Immature natural killer cell (primary cell): ENCODE measurements around the gene GGCT. TPM values are rescaled to one million over a fixed set of nuclear protein-coding genes. Genes with fewer than 3 reads are reported as not detected.
A peak's percentile ranks its signal among the peaks of the same experiment; 100 is the strongest.
"Not testable (repeated sequence)": the region's sequence is repeated elsewhere in the genome, so short reads cannot be mapped to it uniquely, and the experiment has no call there.

Experiments
- DNase-seq, 3 donors: peaks; one replicate each; pipeline ENCODE4 v3.0.0; 2022; ENCODE audit warnings: mixed read lengths in 1 of 3
- H3K27ac Mint-ChIP-seq, 6 donors: one replicate each; pipeline ENCODE4 v1.8.0; 2020; ENCODE audit warnings: mixed read lengths in 6 of 6, mild to moderate bottlenecking in 5 of 6, inconsistent platforms in 4 of 6, moderate library complexity in 3 of 6
- H3K27me3 Mint-ChIP-seq, 3 donors: one replicate each; pipeline ENCODE4 v1.8.0; 2020 to 2021; ENCODE audit warnings: low read depth in 3 of 3, mild to moderate bottlenecking in 3 of 3, mixed read lengths in 3 of 3, moderate library complexity in 3 of 3, inconsistent platforms in 1 of 3
- H3K36me3 Mint-ChIP-seq, 3 donors: one replicate each; pipeline ENCODE4 v1.8.0; 2020; ENCODE audit warnings: mixed read lengths in 3 of 3, inconsistent platforms in 2 of 3, mild to moderate bottlenecking in 2 of 3
- H3K4me1 Mint-ChIP-seq, 2 donors: one replicate each; pipeline ENCODE4 v1.8.0; 2020; ENCODE audit warnings: inconsistent platforms in 2 of 2, mild to moderate bottlenecking in 2 of 2, mixed read lengths in 2 of 2, moderate library complexity in 1 of 2
- H3K4me3 Mint-ChIP-seq, 5 donors: one replicate each; pipeline ENCODE4 v1.8.0; 2020; ENCODE audit warnings: mild to moderate bottlenecking in 5 of 5, mixed read lengths in 5 of 5, inconsistent platforms in 3 of 5, moderate library complexity in 3 of 5
- H3K9me3 Mint-ChIP-seq, 6 donors: one replicate each; pipeline ENCODE4 v1.8.0; 2020; ENCODE audit warnings: mild to moderate bottlenecking in 6 of 6, mixed read lengths in 6 of 6, inconsistent platforms in 4 of 6, moderate library complexity in 3 of 6
- polyA plus RNA-seq, 3 donors: library from polyadenylated mRNA; unstranded; fragments of 300-500 nt; fragmentation: Illumina TruSeq; gene quantifications; one replicate each; pipeline ENCODE4 v1.2.3, GENCODE V29; 2021

Gene GGCT
- polyA plus RNA-seq, 3 donors from 2014 or later: 20.3 to 27.2 (median 25.3) TPM

DNA sequence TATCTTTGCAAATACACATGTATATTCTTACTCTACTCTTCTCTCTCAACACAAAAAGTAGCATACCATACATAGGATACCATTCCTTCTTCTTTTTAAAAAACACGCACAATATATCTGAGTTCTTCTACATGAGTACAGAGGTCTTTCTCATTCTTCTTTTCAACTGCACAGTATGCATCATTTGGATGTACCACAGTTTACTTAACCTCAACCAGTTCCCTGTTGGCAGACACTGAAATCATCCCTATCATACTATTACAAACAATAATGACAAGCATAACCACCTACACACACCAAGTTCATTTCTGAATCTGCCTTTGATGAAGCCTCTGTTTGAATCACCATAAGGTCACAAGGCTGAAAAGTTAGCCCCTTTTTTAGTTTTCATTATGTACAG, 25.7 kb upstream of the GGCT start:
- H3K4me3 Mint-ChIP-seq: no peak overlapping the region
- peaks cover 0 to 2% (median 0%) of the 10 kb centered on the region in 3 donors for H3K27me3 Mint-ChIP-seq
- no peaks in the 10 kb centered on the region for H3K9me3 Mint-ChIP-seq
- no peak overlapping the region for H3K27ac Mint-ChIP-seq
- no peak for DNase-seq
- peaks cover 0 to 15% (median 9%) of the 10 kb centered on the region in 3 donors for H3K36me3 Mint-ChIP-seq
- peaks cover 1 to 5% of the 10 kb centered on the region in 2 donors for H3K4me1 Mint-ChIP-seq

DNA sequence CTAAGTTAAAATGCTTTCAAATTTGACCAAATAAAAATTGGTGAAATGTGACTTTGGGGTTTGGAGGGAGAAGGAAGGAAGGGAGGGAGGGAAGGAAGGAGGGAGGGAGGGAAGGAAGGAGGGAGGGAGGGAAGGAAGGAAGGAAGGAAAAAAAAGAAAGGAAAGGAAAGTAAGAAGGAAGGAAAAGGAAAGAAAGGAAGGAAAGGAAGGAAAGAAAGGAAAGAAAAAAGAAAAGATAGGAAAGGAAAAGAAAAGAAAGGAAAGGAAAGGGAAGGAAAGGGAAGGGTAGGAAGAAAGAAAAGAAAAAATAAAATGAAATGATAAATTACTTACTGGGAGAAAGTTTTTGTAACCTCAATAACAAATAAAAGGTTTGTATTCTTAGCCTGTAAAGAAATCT, 24.1 kb upstream of the GGCT start:
- Mint-ChIP-seq H3K4me1 (peaks cover 14 to 17% of the 10 kb centered on the region in 2 donors), H3K36me3 (peaks cover 0 to 12% (median 6%) of the 10 kb centered on the region in 3 donors), H3K4me3 (no peak overlapping the region), H3K27me3 (peaks cover 0 to 2% (median 0%) of the 10 kb centered on the region in 3 donors), H3K9me3 (no peaks in the 10 kb centered on the region), H3K27ac (no peak overlapping the region)
- DNase-seq: no peak

DNA sequence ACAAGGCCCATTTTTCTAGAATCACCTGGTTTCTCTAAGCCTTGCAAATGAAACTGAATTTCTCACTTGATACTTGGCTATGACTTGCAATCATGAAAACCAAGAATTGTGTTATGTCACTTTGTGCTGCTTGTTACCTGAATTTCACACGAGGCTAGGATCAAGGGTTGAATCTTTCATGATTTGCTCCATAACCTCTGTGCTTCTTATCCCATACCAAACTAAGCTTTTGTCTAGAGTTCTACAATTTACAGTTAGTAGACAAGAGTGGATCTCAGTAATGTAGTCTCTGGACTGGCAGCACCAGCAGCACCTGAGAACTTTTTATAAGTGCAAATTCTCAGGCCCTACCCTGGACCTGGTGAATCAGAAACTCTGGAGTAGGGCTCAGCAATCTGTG, 22.7 kb upstream of the GGCT start:
- H3K27ac Mint-ChIP-seq, H3K4me3 Mint-ChIP-seq, DNase-seq, H3K27me3 Mint-ChIP-seq, H3K9me3 Mint-ChIP-seq: not testable (repeated sequence)
- Mint-ChIP-seq H3K4me1 (peaks cover 21% of the 10 kb centered on the region in 2 donors), H3K36me3 (peaks cover 0 to 17% (median 10%) of the 10 kb centered on the region in 3 donors)

DNA sequence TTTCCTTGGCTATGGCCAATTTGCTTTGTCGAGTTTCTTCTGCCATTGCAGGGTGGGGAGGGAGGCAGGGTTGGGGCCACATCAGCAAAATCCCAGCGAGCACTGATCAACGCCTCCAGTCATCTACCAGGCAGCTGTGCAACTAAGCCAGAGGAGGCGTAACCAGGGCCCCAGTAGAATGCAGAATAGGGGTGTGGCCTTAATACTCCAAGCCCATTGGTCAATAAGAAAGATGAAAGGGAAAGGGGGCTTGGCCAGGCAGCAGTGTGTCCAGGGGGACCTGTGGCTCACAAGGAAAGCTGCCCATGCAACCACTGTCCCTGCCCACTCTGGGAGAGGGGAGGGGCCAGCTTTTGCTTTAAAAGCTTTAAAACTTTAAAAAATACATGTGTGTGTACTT, 21.5 kb upstream of the GGCT start:
- peaks cover 0 to 14% (median 13%) of the 10 kb centered on the region in 3 donors for H3K36me3 Mint-ChIP-seq
- no peaks in the 10 kb centered on the region for H3K9me3 Mint-ChIP-seq
- H3K4me3 Mint-ChIP-seq: no peak overlapping the region
- no peak for DNase-seq
- H3K27ac Mint-ChIP-seq: no peak overlapping the region
- peaks cover 21% of the 10 kb centered on the region in 2 donors for H3K4me1 Mint-ChIP-seq
- H3K27me3 Mint-ChIP-seq: peaks cover 0 to 4% (median 2%) of the 10 kb centered on the region in 3 donors

DNA sequence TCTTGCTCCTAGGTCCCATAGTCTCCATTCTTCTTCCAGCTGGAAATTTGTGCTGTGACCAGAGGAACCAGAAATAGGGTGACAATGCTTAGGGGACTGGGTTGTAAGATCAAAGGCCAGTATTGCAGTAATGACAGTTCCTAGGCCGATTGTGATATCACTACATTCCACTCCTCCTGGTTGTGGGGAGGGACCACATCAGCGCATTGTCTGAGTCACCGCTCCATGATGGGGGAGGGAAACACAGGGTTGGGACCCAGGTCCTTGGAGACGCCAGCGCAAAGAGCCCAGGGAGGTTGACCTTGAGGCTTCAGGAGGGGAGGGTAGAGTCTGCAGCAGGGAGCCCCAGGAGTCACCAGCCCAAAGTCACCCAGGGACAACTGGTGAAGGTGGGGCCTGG, 20.8 kb upstream of the GGCT start:
- no peaks in the 10 kb centered on the region for H3K9me3 Mint-ChIP-seq
- H3K36me3 Mint-ChIP-seq: peaks cover 0 to 17% (median 13%) of the 10 kb centered on the region in 3 donors
- DNase-seq: no peak
- peak overlapping the region in 1 of 6 donors; percentile 76 for H3K27ac Mint-ChIP-seq
- H3K4me3 Mint-ChIP-seq: peak overlapping the region in 1 of 5 donors; percentile 11
- H3K4me1 Mint-ChIP-seq: peaks cover 21% of the 10 kb centered on the region in 2 donors
- H3K27me3 Mint-ChIP-seq: peaks cover 2 to 4% (median 3%) of the 10 kb centered on the region in 3 donors

DNA sequence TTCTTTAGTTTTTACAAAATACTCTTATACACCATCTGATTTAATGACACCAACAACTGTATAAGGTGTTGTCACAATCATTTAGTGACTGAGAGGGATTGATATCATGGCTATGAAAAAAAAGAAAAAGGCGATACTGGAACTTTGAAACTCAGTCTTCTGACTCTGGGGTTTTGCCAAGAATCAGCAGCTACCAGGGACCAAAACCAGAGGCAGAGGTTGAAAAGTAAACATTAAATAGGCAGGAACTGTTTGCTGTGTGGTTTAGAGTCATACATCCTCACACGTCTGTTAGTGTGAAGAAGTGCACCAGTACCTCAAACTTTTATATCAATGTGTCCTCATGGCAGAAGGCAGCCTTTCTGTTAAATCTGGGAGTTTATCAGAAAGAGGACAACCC, 19.9 kb upstream of the GGCT start:
- peaks cover 0 to 17% (median 13%) of the 10 kb centered on the region in 3 donors for H3K36me3 Mint-ChIP-seq
- peaks cover 2 to 4% (median 3%) of the 10 kb centered on the region in 3 donors for H3K27me3 Mint-ChIP-seq
- H3K4me1 Mint-ChIP-seq: peaks cover 21% of the 10 kb centered on the region in 2 donors
- H3K4me3 Mint-ChIP-seq: peak overlapping the region in 2 of 5 donors; percentile 27 to 36
- DNase-seq: peak in 2 of 3 donors; percentile 13 to 21
- H3K9me3 Mint-ChIP-seq: no peaks in the 10 kb centered on the region
- peak overlapping the region; percentile 29 to 87 (median 76) for H3K27ac Mint-ChIP-seq

DNA sequence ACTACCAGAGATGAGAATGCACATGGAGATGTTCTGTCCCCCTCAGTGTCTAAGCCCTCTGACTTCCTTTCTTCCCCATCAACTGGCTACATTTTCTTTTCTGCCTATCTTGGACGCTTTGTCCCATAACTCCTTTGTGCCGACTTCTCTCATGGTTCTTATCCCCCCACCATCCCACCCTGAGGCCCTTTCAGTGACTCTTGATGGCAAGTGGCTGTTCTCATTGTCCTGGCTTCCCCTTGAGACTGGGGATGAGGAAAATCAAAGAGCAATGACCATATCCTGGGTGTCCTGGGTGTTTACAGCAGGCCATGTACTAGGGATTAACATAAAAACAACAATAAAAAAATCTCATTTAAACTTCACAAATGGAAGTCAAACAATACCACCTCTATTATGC, 18.8 kb upstream of the GGCT start:
- no peak for DNase-seq
- peaks cover 0 to 17% (median 13%) of the 10 kb centered on the region in 3 donors for H3K36me3 Mint-ChIP-seq
- H3K27ac Mint-ChIP-seq: peak overlapping the region in 3 of 6 donors; percentile 56 to 87 (median 76)
- H3K9me3 Mint-ChIP-seq: no peaks in the 10 kb centered on the region
- H3K4me1 Mint-ChIP-seq: peaks cover 21% of the 10 kb centered on the region in 2 donors
- H3K27me3 Mint-ChIP-seq: peaks cover 2 to 4% (median 3%) of the 10 kb centered on the region in 3 donors
- H3K4me3 Mint-ChIP-seq: no peak overlapping the region

DNA sequence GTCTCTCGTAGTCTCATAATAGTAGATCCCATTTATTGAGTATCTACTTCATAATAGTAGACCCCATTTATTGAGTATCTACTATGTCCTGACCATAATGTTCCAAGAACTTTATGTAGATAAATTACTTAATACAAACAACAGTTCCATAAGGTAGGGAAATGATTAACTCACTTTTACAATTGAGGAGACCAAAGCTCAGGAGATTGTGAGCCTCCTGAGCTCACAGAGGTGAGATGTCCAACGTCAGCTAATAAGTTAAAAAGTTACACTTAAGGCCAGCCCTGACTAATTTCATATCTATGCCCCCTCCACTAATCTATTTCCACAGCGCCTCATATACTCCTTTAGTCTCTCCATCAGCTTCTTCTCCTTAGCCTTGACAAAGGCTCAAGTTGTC, 17.5 kb upstream of the GGCT start:
- Mint-ChIP-seq H3K27me3 (peaks cover 2 to 4% (median 3%) of the 10 kb centered on the region in 3 donors), H3K4me3 (no peak overlapping the region), H3K27ac (no peak overlapping the region), H3K36me3 (peaks cover 0 to 13% (median 10%) of the 10 kb centered on the region in 3 donors), H3K9me3 (no peaks in the 10 kb centered on the region), H3K4me1 (peaks cover 21% of the 10 kb centered on the region in 2 donors)
- DNase-seq: no peak

DNA sequence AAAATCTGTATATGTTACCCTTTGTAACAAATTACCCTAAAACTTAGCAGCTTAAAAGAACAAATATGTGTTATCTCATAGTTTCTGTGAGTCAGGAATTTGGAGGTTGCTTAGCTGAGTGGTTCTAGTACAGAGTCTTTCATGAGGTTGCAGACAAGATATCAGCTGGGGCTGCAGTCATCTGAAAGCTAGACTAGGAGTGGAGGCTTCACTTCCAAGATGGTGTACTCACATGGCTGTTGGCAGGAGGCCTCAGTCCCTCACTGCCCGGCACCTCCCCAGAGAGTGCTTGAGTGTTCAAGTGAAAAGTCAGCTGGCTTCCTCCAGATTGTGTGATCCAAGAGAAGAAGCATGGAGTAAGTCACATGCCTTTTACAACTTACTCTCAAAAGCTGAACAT, 16.9 kb upstream of the GGCT start:
- no peak overlapping the region for H3K27ac Mint-ChIP-seq
- no peak for DNase-seq
- no peaks in the 10 kb centered on the region for H3K9me3 Mint-ChIP-seq
- H3K4me3 Mint-ChIP-seq: no peak overlapping the region
- H3K4me1 Mint-ChIP-seq: peaks cover 21% of the 10 kb centered on the region in 2 donors
- peaks cover 0 to 13% (median 10%) of the 10 kb centered on the region in 3 donors for H3K36me3 Mint-ChIP-seq
- H3K27me3 Mint-ChIP-seq: peaks cover 2 to 4% (median 3%) of the 10 kb centered on the region in 3 donors

DNA sequence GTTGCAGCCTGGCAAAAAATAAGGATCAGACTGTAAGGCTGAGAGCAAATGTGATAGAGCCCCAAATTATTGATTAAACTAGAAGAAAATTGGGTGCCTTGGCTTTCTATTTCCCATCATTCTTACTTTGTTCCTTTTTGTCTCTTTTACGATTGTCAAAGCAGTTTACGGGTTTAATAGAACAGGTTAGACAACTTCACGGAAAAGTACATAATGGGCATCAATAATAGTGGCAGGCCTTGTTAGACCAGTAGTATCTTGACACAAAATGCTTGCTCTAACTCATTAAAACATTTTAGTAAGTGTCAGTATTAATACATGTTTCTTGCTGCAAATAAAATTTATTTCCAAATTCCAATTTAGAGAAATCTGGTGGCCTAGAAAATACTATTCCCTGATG, 14.5 kb upstream of the GGCT start:
- H3K27me3 Mint-ChIP-seq: peaks cover 0 to 4% (median 3%) of the 10 kb centered on the region in 3 donors
- H3K4me3 Mint-ChIP-seq: no peak overlapping the region
- H3K9me3 Mint-ChIP-seq: no peaks in the 10 kb centered on the region
- no peak for DNase-seq
- no peak overlapping the region for H3K27ac Mint-ChIP-seq
- peaks cover 7 to 8% of the 10 kb centered on the region in 2 donors for H3K4me1 Mint-ChIP-seq
- peaks cover 0 to 15% (median 10%) of the 10 kb centered on the region in 3 donors for H3K36me3 Mint-ChIP-seq

DNA sequence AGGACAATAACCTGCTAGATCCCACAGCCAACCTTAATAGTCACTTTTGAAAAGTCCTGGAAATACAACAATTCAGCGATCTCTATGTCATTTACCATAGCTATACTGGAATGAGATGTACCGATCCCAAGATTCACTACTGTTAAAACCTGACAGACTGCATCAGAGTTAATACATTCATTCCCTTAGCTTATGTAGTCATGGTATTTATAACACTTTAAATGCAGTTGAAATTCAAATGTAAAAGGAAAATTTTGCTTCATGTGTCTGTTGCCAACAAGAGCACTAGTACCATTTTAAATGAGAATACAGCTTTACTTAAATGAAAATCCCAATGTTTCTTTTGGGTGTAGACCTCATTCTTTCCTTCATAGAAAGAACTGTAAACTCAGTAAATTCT, 11.1 kb upstream of the GGCT start:
- no peaks in the 10 kb centered on the region for H3K4me1 Mint-ChIP-seq
- peaks cover 0 to 20% (median 0%) of the 10 kb centered on the region in 3 donors for H3K36me3 Mint-ChIP-seq
- H3K27me3 Mint-ChIP-seq: peaks cover 0 to 3% (median 0%) of the 10 kb centered on the region in 3 donors
- DNase-seq: no peak
- no peaks in the 10 kb centered on the region for H3K9me3 Mint-ChIP-seq
- H3K4me3 Mint-ChIP-seq: no peak overlapping the region
- H3K27ac Mint-ChIP-seq: no peak overlapping the region

DNA sequence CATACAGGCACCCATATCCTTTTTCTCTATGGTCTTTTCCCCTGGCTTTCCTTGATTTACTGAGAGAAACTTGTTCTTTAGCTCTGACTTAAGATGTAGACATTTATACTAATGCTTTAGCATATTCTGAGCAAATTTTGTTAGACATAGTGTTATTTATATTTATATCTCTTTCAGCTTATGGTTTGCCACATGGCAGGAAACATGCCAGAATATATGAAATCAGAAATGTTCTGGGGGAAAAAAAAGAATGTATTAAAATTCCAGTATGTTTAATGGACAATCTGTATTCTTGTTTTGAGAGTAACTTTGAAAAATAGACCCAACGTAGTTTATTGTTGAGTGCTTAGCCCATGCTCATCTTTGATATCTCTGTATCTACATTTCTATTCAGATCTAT, 10.1 kb upstream of the GGCT start:
- Mint-ChIP-seq H3K9me3 (no peaks in the 10 kb centered on the region), H3K36me3 (peaks cover 0 to 16% (median 0%) of the 10 kb centered on the region in 3 donors), H3K4me3 (no peak overlapping the region), H3K27ac (no peak overlapping the region), H3K4me1 (no peaks in the 10 kb centered on the region), H3K27me3 (no peaks in the 10 kb centered on the region)
- no peak for DNase-seq

DNA sequence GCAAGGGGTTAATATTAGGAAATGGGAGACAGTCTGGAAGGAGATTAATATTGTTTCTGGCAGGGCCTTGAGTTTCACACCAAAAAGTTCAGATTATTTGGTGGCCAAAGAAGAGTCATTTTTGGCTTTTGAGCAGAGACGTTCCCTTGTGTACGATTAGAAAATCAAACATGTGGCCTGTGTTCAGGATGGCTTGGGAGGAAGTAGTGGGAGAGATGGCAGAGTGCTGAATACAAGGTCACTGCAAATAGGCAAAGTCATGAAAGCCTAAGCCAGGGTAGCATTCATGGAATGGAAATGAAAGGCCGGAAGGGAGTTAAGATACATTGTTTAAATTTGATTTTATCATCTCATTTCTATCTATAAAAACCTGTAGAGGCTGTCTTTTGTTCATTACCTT, 9.5 kb upstream of the GGCT start:
- Mint-ChIP-seq H3K4me1 (no peaks in the 10 kb centered on the region), H3K4me3 (no peak overlapping the region), H3K36me3 (peaks cover 0 to 16% (median 0%) of the 10 kb centered on the region in 3 donors), H3K9me3 (no peaks in the 10 kb centered on the region), H3K27ac (no peak overlapping the region), H3K27me3 (no peaks in the 10 kb centered on the region)
- no peak for DNase-seq

DNA sequence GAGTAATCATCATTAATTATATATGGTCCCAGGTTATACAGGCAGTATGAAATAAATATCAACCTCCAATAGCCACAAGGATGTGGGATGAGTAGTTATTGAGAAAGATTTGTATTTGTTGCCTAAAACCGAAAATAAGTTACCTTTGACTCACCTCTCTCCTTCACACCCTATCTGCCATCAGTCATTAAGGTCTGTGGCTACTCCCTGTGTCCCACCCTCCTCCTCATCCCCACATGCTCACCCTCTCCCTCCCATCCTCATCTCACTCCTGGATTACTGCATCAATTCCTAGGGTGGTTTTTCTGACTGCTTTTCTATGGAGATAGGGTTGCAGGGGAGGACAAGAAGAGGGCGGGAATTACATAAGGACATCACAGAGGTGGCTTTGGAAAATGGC, 9.1 kb upstream of the GGCT start:
- H3K4me3 Mint-ChIP-seq: no peak overlapping the region
- H3K4me1 Mint-ChIP-seq: no peaks in the 10 kb centered on the region
- no peaks in the 10 kb centered on the region for H3K9me3 Mint-ChIP-seq
- DNase-seq: no peak
- no peak overlapping the region for H3K27ac Mint-ChIP-seq
- H3K27me3 Mint-ChIP-seq: no peaks in the 10 kb centered on the region
- H3K36me3 Mint-ChIP-seq: peaks cover 0 to 16% (median 0%) of the 10 kb centered on the region in 3 donors
